Retinal pigment epithelial cell (primary cell): ENCODE measurements around the gene DHRS1.

Experiments used
- DNase-seq: peaks from one replicate; pipeline ENCODE4 v3.0.0-alpha.2; 2010; ENCODE audit warnings: low read depth
- H3K4me3 ChIP-seq: 2 replicates; pipeline ENCODE4 v1.5.1; 2011; ENCODE audit warnings: mild to moderate bottlenecking, low read length, control low read depth, moderate library complexity
- TF ChIP-seq, protein P1 (sequence below): conservative IDR thresholded peaks from 2 replicates; pipeline ENCODE4 v1.5.1; 2011; ENCODE audit warnings: low read depth, low read length, control low read depth, inconsistent platforms

Gene DHRS1

DNA sequence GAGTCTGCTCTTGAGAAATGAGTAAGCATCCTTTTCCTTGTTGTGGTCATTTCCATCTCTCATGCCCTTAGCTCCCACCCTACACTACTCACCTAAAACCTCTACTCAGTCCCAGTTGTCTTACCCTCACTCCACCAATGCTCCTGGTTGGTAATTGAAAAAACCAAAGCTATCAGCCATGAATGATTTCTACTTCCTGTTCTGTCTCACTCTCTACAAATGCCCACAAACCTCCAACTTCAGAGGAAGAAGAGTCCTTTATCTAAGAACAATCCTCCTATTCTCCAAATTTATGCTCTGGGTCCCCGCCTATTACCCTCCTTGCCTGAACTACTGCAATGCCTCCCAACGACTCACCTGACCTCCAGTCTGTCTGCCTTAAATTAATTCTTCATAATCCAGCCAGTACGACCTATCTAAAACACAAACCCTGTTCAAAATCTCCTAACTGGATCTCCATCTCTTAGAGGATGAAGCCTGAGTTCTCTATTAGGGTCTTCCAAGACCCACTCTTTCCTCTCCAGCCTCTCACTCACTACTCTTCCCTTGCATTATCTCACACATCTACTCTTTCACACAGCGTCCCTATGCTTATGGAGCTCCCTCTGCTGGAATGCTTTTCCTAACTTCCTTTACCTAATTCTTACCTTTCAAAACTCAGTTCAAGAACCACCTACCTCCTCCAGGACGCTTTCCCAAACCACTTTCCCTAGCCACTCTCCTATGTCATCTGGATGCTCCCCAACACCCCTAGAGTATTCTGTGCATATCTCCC lies 2.2 kb downstream of the DHRS1 start:
- TF ChIP-seq, protein P1, sequence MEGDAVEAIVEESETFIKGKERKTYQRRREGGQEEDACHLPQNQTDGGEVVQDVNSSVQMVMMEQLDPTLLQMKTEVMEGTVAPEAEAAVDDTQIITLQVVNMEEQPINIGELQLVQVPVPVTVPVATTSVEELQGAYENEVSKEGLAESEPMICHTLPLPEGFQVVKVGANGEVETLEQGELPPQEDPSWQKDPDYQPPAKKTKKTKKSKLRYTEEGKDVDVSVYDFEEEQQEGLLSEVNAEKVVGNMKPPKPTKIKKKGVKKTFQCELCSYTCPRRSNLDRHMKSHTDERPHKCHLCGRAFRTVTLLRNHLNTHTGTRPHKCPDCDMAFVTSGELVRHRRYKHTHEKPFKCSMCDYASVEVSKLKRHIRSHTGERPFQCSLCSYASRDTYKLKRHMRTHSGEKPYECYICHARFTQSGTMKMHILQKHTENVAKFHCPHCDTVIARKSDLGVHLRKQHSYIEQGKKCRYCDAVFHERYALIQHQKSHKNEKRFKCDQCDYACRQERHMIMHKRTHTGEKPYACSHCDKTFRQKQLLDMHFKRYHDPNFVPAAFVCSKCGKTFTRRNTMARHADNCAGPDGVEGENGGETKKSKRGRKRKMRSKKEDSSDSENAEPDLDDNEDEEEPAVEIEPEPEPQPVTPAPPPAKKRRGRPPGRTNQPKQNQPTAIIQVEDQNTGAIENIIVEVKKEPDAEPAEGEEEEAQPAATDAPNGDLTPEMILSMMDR: peak; percentile 71
- no peak overlapping the region for H3K4me3 ChIP-seq
- no peak for DNase-seq

GRCh38 chr14:24296341-24297157 lies 3.0 kb downstream of the DHRS1 start:
- H3K4me3 ChIP-seq: no peak overlapping the region
- TF ChIP-seq, protein P1: peak; percentile 77
- peak; percentile 68 for DNase-seq

DNA sequence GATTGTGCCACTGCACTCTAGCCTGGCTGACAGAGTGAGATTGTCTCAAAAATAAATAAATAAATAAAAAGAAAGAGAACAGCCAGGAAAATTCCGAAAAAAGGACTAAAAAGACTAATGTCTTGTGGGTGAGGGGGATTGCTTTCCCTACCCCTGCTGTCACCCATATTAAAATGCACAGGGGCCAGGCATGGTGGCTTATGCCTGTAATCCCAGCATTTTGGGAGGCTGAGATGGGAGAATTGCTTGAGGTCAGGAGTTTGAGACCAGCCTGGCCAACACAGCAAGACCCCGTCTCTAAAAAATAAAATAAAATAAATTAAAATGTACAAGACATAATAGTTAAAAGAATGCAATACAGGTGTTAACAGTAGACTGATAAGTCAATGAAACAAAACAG lies 6.1 kb downstream of the DHRS1 start:
- no peak for DNase-seq
- TF ChIP-seq, protein P1: no peak
- H3K4me3 ChIP-seq: no peak overlapping the region

GRCh38 chr14:24292118-24292807 lies 7.3 kb downstream of the DHRS1 start:
- no peak for DNase-seq
- H3K4me3 ChIP-seq: no peak overlapping the region
- TF ChIP-seq, protein P1: no peak

DNA sequence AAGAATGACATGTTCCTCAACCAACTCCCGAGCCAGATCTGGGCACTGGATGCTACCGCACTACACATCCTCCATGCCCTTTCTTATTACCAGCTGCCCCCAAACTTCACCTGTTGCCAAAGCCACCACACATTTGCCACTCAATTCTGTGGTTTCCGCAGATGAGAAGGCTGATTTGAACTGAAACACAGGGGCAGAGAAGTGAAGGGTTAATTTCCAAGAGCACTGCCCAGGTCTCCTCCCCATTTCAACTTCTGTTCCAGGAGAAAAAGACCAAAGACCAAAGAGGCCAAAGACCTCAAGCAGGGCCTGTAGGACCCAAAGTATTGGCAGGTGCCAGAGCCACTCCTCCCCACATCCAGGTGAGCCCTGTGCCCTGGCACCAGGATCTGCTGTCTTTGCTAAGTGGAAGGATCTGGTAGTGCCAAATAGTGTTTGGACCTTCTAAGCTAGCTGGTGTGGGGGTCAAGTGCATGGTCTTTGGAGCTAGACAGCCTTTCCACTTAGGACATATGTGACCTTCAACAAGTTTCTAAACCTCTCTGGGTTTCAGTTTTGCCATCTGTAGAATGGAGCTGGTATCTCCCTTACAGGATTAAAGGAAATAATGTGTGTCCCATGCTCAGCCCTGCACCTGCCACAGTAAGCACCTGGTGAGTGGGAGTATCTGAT lies 8.0 kb downstream of the DHRS1 start:
- TF ChIP-seq, protein P1: no peak

GRCh38 chr14:24290746-24291145 lies 8.8 kb downstream of the DHRS1 start:
- no peak overlapping the region for H3K4me3 ChIP-seq
- TF ChIP-seq, protein P1: no peak
- DNase-seq: no peak

More for the DNA sequence above, 8.0 kb downstream of the DHRS1 start:
- no peak overlapping the region for H3K4me3 ChIP-seq
- no peak for DNase-seq
